Peyer's patch (tissue), 4 donors: ENCODE results near the gene GALNT4.

ENCODE experiments used
- POLR2A ChIP-seq, 2 donors: fragments of 450-650 bp; IDR thresholded peaks; one replicate each; pipeline ENCODE4 v1.5.1; 2017; ENCODE audit warnings: antibody characterized with exemption in 2 of 2, mild to moderate bottlenecking in 2 of 2, moderate library complexity in 2 of 2
- TF ChIP-seq, protein P1 (sequence below), 6 experiments: fragments of 450-650 bp in 4 of 6; fragments of 200-600 bp in 2 of 6; sonication (generic) in 1 of 6; IDR thresholded peaks; one replicate each; pipeline ENCODE4 v1.5.1; 2017 to 2019; ENCODE audit warnings: antibody characterized with exemption in 6 of 6, mild to moderate bottlenecking in 3 of 6, moderate library complexity in 1 of 6

DNA sequence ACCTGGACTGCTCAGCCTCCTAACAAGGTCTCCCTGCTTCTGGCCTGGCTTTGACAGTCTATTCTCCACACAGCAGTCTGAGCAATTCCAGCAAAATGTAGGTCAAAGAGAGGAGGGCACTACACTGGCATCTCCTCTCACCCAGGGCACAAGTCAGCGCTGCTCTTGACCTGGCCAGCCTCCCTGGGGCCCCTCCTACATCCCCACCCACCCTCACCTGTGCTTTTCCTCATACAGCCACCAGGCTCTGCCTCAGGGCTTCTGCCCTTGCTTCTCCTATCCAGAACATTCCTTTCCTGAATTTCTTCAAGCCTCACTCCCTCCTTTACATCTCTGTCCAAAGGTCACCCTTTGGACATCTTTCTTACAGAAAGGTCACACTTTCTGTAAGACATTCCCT, 33.7 kb downstream of the GALNT4 start:
- TF ChIP-seq, protein P1, sequence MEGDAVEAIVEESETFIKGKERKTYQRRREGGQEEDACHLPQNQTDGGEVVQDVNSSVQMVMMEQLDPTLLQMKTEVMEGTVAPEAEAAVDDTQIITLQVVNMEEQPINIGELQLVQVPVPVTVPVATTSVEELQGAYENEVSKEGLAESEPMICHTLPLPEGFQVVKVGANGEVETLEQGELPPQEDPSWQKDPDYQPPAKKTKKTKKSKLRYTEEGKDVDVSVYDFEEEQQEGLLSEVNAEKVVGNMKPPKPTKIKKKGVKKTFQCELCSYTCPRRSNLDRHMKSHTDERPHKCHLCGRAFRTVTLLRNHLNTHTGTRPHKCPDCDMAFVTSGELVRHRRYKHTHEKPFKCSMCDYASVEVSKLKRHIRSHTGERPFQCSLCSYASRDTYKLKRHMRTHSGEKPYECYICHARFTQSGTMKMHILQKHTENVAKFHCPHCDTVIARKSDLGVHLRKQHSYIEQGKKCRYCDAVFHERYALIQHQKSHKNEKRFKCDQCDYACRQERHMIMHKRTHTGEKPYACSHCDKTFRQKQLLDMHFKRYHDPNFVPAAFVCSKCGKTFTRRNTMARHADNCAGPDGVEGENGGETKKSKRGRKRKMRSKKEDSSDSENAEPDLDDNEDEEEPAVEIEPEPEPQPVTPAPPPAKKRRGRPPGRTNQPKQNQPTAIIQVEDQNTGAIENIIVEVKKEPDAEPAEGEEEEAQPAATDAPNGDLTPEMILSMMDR (IDR thresholded peaks at IDR 0.05): peak in 1 of 6 experiments; percentile 10
- TF ChIP-seq POLR2A (IDR thresholded peaks at IDR 0.05): no peak
